Measurements from ENCODE around the gene SLC2A1.
A peak's percentile ranks its signal among the peaks of the same experiment; 100 is the strongest.

The SLC2A1 gene

DNA sequence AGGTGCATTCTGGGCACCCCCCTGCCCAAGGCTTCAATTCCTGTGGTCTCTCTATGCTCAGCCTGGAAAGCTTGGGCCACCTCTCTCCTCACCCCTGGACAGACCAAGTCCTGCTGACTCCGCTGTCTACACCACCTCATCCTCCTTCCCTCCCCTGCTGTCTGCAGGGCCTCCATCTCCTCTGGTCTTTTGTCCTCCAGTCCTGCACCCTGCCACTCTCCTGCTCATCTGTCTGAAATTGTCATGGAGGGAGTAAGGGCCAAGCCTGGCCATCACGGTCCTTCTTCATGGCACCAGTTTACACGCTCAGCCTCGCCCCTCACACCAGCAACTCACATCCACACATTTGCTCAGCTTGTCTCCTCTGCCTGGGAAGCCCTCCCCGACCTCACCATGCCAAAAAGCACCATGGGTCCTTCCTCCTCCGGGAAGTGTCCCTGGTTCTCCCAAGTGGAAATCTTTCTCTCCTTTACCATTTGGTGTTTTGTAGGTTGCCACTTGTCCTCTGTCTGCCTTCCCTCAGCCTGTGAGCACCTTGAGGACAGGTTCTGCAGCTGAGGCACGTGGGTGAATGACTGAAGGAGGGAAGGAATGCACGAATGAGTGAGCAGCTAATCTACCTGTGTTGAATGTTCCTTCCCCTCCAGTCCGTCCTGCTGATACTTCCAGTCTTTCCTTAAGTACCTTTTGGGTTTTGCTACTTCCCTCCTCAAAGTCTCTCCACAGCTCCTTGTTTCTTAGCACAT lies 2.1 kb upstream of the SLC2A1 start:
- DNase-seq (ENCODE audit: low read depth) = no peak

DNA sequence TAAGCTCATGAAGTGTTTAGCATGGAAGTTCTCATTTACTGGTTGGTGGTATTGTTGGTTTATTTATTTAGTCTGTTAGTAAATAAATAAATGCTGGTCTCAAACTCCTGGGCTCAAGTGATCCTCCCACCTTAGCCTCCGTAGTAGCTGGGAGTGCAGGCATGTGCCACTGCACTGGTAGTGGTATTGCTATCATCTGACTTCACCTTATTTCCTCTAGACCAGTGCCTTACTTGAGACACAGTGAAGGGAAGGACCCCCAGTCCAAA lies 1.4 kb upstream of the SLC2A1 start:
- DNase-seq (ENCODE audit: low read depth) = no peak

DNA sequence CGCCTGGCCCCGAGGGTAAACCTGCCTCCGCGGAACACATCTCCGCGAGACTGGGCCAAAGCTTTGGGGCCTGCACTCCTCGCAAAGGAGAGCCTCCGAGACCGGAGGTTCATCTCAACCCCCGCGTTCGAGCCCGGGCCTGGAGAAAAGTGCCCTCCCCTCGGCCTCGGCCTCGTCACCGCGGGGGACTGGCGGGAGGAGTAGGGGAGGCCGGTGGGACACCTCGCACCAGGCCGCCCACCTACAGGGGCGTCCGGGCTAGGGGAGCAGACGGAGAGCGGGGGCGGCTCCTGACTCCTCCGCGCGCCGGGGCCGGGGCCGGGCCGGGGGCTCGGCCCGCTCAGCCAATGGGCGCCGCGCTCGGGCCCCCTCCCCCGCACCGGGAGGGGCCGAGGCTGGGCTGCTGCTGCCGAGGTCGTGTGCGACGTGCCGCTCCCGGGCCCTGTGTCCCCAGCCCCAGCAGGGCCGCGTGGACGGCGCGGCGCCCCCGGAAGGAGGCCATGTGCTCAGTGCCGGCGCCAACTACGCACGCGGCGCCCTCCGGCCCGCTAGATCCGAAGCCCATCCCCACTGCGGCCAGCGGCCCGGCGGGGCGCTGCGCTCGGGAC lies 684 bp downstream of the SLC2A1 start:
- DNase-seq (ENCODE audit: low read depth) = peak; percentile 78

DNA sequence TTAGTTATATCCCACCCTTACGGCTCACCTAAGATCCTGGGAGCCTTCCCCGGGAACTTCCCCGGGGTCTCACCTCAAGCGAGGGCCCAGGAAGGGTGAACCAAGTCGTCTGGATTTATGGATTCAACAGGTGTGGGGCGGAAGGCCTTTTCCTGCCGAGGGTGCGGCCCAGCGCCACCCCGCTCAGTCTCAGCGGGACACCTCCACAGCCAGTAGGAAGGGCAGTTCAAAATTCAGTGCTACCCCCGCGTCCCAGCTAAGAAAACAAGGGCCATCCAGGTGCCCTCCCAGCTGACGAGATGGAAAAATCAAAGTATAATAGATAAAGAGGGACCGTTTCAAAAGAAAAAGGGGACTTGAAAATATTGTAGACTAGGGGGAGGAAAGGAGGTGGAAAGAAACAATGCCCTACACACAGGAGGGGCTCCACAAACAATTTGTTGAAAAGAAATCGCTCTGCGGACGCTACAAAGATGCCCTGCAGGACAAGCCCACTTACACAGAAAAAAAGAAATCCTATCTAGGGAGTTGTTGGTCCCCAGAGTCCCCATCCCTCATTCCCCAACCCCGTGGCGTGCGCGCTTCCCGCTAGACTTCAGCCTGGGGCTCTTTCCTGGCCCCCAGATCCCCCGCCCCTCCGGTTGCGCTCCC lies 1.3 kb downstream of the SLC2A1 start:
- no peak for DNase-seq (ENCODE audit: low read depth)

DNA sequence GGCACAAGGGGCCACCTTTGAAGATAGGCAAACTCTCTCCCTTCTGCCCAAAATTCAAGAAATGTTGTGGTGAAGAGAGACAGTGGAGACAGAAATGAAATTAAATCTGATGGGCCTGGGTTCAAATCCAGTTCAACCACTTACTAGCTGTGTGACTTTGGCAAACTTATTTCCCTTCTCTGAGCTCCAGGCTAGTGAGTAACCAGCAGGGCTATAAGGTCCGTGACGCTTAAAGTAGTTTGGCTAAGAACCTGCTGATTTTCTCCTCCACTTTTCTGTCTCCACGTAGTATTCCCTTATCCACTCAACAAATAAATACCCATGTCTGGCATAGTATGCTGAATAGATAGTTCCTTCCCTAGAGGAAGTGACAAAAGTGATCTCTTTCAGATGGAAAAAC lies 1.9 kb downstream of the SLC2A1 start:
- no peak for DNase-seq (ENCODE audit: low read depth)

DNA sequence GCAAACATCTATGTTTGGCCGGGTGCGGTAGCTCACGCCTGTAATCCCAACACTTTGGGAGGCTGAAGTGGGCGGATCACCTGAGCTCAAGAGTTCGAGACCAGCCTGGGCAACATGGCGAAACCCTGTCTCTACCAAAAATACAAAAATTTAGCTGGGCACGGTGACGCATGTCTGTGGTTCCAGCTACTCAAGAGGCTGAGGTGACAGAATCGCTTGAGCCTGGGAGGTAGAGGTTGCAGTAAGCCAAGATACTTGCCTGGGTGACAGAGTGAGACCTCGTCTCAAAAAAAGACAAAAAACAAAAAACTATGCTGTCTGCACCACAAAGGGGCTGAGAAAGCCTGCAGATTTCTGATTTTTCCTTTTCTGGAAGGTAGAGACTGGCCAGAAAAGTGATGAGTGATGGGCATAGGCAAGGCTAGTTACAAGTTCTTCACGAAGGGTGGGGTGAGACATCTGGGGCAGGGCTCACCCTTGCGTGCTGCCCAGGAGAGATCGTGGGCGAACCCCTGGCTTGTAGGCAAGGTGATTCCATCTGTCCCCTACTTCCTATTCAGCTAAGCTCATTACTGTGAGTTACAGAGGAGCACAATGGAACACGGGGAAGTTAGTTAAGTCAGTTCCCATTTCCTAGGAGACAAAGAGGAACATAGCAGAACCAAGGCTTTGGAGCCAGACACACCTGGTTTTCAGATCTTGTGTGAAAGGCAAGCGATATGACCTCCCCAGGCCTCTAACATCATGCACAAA lies 3.2 kb downstream of the SLC2A1 start:
- no peak for DNase-seq (ENCODE audit: low read depth)

DNA sequence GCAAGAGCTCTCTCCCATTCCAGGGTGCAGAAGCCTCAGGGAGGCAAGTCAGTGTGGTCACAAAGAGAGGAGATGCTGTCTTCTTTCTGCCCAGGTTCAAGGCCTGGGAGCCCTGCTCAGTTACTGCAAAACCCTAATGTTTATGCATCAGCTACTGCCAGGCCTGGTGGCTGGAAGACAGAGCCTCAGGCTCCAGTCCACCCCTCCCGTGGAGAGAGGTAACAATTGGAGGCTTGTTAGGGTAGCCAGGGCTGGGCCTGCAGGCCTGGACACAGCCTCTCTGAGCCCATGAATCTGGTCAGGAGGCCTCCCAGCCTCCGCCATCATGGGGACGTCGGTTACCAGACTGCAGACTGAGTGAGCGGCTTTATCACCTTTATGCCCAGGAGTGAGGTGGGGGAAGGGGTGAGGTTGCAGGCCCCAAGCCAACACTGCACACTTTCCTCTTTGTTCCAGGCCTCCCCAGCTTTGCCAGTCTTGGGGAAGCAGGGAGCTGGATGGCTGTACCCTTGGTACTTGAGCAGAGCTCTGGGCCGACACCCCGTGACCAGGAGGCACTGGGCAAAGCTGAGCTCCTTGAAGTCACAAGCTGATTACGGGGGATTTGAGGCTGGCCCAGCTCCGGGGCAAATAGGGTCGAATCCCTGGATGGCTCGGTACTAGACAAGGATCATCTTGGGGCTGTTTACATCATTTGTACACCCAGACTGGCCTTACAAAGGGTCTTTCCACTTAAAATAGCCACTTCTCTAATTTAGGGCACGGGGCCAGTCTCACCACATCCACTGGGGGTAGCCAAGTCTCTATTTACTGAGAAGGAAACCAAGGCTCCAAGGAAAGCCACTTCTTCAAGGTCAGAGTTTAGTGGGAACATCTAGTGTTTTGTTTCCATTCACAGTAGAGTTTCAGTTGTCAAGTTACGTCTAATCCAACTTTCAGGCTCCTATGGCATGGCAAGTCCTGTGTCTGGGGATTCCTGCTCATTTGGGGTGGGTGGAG lies 5.2 kb downstream of the SLC2A1 start:
- no peak for DNase-seq (ENCODE audit: low read depth)

DNA sequence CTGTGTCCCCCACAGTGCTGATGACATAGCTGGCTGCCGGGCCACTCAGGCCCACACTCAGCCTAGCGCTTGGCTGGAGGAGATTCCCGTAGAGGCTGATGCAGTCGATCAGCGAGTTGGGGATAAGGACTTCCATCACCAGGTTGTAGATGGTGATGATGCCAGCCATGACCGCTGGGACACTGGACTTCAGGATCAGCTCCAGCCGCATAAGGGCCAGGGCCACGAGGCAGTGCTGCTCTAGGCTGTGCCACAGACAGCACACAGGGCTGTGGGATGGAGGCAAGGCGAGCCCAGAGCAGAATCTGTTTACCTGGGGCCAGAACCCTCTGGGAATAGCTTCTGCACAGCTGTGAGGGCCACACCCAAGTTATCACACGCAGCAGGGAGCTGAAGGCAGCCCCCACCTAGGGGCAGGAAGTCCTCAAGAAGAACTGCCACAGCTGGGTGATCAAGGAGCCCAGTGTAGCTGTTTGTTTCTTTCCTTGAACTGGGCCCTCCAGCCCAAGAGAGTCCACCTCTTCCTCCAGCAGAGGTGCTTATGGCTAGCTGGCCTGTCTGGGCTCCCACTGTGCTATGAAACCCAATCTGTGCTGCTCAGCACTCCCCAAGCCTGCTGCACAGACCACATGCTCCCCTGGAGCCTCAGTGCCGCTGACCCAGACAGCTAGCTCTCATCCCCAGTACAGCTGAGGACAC lies 6.2 kb downstream of the SLC2A1 start:
- DNase-seq (ENCODE audit: low read depth) = no peak

DNA sequence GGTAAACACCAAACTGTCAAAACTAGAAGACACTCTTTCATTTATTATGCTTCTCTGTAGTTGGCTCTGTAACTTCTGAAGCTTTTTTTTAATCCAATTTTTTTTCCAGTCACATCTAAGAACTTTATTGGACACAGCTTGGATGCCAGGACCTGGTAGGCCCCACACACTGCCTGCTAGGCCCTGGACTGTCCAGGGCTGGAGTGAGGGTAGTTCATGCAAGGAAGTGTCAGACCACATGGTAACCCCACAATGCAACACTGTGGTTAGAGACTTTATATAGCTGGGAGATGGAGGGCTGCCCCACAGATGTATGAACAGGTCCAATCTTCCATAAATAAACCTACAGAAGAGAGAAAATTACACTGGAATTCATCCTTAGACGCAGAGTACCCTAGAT lies 7.1 kb downstream of the SLC2A1 start:
- no peak for DNase-seq (ENCODE audit: low read depth)

DNA sequence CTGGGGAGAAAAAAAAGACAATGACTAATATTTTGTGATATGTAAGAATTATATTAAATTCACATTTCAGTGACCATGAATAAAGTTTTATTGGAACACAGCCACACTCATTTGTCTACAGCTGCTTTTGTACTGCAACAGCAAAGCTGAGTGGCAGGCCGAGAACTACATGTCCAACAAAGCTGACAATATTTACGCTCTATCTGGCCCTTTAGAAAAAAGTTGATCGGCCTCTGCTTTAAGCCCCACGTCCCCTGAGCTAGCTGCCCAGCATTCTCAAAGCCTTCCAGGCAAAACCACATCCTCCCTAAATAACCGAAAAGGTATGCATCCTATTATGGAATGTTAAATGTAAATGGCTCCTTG lies 8.6 kb downstream of the SLC2A1 start:
- peak; percentile 89 for DNase-seq (ENCODE audit: low read depth)

DNA sequence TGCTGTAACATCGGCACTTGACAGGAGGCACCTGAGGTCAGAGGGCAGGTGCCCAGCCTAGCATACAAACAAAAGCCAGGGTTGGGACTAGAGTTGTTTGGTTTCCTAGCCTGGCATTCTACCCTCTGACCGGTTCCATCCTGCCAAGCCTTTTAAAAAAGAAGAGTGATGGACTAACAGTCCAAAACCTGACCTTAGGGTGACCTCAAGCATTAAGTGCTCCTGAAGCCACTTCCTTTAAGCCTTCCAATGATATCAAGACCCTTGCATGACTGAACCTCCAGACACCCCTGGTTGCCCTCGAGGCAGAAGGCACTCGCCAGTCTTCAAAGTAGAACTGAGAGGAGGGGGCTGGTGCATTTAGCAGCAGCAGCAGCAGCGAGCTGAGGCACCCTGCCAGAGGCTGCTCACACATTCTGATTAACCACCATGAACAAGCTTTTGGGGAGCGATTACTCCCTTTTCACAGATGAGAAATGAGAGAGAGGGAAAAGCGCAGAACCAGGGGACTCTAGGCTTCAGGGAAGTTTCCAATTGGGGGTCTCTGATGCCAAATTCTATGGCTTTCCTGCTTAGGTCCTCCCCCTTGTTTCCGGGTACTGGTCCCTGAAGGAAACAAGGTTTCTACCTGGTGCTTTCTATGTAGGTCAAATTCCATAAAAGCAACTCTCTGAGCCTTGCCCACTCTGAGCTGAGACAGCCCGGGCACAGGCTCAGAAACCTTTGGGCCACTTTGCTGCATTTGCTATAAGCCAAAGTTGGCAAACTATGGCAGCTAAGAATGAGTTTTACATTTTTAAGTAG lies 9.2 kb downstream of the SLC2A1 start:
- DNase-seq (ENCODE audit: low read depth) = peak; percentile 53

DNA sequence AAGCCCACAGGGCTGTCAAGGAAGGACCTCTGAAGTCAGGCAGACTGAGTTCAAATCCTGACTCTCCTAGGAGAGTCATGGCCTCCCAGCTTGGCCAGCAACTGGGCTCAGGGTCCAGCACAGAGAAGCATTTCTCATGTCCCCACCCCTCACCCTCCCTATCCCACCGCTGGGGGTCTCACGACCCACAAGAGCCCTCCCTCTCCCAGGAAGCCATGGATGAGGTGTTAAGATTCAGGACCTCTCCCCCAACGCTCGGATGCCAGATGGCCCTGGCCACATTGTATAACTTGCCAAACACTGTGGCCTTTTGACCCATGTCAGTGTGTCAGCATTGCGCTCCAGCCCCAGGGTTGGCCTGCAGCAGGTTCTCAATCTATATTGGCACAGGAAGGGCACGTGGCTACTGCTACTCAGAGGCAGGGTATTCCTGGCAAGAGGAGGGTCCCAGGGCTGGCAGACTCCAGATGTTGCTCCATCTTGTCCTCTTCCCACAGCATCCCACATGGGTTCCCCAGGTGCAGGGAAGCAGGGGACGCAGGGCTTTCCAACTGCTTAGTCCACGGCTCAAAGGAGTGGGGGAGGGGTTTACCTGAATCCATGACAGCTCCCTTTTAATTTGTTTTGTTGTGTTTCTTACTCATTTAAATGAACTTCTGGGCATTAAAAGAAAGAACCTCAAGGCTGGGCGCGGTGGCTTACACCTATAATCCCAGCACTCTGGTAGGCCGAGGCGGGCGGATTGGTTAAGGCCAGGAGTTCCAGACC lies 10.5 kb downstream of the SLC2A1 start:
- no peak for DNase-seq (ENCODE audit: low read depth)

DNA sequence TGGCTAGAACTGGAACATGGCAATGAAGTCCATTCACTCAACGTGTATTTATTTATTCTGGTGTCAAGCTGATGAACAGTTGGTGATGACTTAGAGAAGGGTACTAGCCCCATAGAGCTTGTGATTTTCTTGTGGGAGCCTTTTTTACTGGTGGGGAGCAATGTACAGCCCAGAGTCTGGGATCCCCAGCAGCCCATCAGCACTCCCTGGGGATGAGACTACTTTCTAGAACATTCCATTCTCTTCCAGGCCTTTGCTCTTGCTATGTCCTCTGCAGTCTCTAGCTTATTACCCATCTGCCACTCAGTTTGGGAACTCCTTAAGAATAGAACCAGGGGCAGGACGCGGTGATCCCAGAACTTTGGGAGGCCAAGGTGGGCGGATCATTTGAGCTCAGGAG lies 11.6 kb downstream of the SLC2A1 start:
- DNase-seq (ENCODE audit: low read depth) = no peak

DNA sequence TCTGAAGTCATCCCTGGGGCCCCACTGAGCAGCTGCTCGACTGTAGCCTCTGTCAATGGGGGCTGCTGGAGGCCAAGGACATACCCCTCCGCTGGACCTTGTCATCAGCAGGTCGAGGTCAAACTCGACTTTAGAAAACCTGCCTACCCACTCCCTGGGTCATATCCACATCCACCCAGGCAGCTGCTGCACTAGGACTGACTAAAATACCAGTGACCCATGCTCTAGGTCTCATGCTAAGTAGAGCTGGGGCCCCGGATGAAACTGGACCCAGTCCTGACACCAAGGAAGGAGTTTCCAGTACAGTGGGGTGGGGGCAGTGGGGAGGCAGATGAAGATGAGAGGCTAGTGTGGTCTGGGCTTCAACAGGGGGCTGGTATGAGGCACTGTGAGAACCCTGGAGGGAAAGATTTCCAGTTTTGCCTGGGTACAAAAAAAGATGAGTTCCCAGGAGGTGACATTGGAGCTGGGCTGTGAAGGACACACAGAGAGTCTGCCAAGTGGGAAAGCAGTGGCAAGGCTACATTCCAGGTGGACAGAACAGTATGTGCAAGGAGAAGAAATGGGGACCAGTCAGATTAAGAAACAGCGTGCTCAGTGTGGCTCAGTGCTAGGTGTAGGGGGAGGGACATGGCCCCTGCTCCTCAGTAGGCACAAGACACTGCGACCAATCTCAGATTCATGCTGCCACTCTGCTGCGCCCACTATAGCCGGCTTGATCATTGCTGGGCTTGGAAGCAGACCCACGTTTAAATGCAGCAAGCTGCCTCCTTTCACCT lies 12.4 kb downstream of the SLC2A1 start:
- DNase-seq (ENCODE audit: low read depth) = no peak

DNA sequence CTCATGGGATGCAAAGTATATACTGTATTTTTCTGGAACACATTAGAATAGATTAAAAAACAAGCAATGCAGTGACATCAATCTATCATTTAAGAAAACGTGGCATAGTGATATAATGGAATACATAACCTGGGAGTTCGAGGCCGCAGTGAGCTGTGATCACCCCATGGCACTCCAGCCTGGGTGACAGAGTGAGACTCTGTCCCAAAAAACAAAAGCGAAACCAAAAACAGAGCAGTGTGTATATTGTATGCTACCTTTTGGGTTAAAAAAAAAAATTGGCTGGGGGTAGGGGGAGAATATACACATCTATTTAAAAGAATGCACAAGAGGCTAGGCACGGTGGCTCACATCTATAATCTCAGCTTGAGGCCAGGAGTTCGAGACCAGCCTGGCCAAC lies 13.5 kb downstream of the SLC2A1 start:
- DNase-seq (ENCODE audit: low read depth) = no peak

DNA sequence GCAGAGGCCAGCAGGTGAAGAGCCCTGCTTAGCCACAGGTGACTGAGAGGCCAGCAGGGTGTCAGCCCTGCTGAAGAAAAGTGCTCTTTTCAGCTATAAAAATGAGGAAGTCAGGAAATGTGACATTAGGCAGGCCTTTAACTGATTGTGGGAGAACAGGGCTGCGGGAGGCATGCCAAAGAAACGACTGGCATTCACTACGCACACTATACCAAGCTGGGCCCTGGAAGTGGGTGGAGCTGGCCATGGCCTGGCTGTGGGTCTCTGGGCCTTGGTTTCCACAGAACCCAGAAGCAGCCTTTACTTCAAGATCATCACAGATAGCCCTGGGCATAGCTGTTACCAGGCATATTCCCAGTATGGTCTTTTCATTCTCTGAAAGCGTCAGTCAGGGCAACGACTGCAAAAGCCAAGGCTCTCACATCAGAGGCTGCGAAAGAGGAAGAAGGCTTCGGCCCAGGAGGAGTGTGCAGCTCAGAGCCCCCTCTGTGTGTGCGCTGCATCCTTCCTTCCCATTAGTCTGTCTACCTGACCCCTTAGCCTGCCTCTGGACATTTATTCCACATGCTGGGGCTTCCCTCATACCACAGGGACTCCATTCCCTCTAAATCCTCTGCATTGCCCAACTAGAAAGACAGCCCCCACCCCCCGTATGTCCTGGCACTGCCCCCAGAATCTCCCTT lies 14.3 kb downstream of the SLC2A1 start:
- peak; percentile 58 for DNase-seq (ENCODE audit: low read depth)

DNA sequence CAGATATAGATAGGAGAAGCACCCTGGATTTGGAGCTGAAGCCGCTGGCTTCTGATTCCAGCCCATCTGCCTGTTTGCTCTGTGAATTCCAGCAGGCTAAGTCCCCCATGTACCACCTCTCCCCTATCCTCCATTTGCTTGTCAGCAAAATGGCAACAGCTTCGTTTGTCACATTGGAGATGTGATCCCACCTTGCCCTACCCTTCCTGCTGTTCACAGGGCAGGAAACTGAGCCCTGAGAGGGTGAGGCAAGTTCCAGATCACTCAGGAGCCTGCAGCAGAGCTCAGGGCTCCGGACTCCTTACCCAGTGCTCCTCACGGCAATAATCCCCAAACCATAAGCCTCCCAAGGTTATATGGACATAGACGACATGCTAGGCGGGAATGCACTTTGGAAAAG lies 14.9 kb downstream of the SLC2A1 start:
- DNase-seq (ENCODE audit: low read depth) = no peak

DNA sequence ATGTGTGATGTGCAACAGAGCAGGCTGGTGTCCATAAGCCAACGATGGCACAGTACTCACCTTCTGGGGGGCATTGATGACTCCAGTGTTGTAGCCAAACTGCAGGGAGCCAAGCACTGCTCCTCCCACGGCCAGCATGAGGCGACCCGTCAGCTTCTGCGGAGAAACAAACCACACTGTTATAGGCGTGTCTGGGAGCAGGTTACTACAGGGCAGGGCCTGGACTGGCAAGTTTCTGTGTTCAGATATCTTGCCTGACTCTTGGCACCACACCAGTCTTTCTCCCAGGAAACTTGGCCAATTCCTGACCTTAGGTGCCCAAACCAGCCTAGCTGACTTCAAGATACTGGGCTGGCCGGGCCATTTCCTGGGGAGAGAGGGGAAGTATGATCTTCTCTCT lies 15.5 kb downstream of the SLC2A1 start:
- DNase-seq (ENCODE audit: low read depth) = no peak

All from EH (cell line).